ENCODE results near the gene SNX9.

SNX9 gene

DNA sequence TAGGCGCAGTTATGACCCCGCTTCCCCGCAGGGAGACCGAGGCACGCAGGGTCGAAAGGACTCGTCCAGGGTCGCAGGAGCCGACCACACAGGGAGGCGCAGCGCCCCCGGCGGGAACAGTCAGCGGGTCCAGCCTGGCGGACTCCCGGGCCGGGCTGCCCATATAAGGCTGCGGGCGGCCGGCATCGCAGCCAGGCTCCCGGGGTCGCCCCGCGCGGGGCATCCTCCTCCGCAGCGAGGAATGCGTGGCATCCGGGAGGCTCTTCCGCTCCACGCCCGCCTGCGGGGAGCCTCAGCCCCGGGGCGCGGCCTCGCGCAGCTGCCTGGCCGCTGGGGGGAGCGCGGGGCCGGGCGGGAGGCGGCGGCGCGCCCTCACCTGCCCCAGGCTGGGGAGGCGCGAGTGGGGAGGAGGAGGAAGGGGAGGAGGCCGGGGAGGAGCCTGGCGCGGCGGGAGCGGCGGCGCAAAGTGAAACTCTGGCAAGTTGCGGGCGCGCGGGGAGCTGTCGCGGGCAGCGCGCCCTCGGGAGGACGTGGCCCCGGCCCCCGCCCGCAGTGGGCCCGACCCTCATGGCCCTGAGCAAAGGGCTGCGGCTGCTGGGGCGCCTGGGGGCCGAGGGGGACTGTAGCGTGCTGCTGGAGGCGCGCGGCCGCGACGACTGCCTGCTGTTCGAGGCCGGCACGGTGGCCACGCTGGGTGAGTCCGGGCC, 158.5 kb downstream of the SNX9 start, which contains the start of gene SYNJ2:
Gene SYNJ2, plus strand, starts transcription at position 469 of the 707 bp plus-strand sequence. Its CDS starts 99 bp downstream, at position 568.
- TF ChIP-seq CTCF (conservative IDR thresholded peaks at IDR 0.05; ENCODE audit: low read depth) = peak; percentile 76
- ChIA-PET POLR2A (ENCODE audit: low non-redundant PET) (no interaction called here), CTCF (interaction anchor here (0.7 to 1.6 kb wide), 3 partner anchors 19 to 150 kb away, joined by 3 to 10 read pairs (median 3); no protein-coding TSS in a partner anchor)
- peak within 1 kb of the TSS; percentile 58 for H3K27ac ChIP-seq
- peak; percentile 89 for DNase-seq (ENCODE audit: low spot score)

GRCh38 chr6:157982102-157982562, 159.1 kb downstream of the SNX9 start:
- TF ChIP-seq CTCF (conservative IDR thresholded peaks at IDR 0.05; ENCODE audit: low read depth) = no peak
- ChIA-PET CTCF (interaction anchor here (0.6 to 1.6 kb wide), 4 partner anchors 18 to 597 kb away, joined by 3 to 10 read pairs (median 3); no protein-coding TSS in a partner anchor), POLR2A (ENCODE audit: low non-redundant PET) (no interaction called here)
- DNase-seq (ENCODE audit: low spot score) = peak; percentile 47
- peak overlapping the region; percentile 58 for H3K27ac ChIP-seq

DNA sequence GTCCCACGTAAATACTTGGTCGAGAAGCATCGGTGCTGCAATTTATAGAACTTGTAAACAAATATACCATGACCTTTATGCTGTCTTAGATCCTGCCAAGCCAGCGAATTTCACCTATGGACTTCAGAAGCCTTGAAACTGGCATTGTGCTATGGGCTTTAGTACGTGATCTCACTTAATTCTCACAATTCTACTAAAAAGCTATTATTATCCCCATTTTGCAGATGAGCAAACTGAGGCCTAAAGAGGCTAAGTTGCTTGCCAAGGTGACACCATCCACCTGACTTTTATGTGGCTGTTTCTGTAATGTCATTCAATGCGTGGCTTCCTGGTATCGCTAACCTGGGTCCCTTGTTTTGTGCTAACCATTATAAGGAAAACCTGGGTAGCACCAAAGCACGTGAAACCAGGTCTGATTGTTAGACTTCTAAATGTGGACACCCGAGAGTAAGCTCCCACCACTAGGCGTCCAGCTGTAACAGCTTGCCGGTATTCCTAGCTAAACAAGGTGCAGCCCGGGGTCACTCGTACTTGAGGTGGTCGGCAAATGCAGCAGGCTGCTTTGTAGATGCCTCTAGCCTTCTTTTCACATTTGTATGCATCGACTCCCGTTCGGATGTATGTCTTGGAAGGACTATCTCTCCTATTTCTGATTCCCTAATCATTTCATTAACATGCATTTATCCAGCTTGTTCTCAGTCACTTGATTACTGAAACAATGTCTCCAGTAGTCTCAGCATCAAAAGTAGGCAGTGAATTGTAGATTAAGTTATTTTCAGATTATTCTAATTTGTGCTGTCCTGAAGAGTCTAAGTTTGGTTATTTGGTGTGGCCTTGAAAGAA, 159.7 kb downstream of the SNX9 start:
- ChIA-PET CTCF (interaction anchor here (0.6 to 1.6 kb wide), 3 partner anchors 90 to 597 kb away, joined by 3 to 10 read pairs (median 4); no protein-coding TSS in a partner anchor), POLR2A (ENCODE audit: low non-redundant PET) (no interaction called here)
- no peak for TF ChIP-seq CTCF (conservative IDR thresholded peaks at IDR 0.05; ENCODE audit: low read depth)
- no peak overlapping the region for H3K27ac ChIP-seq
- no peak for DNase-seq (ENCODE audit: low spot score)

GRCh38 chr6:157983406-157984119, 160.5 kb downstream of the SNX9 start:
- H3K27ac ChIP-seq = no peak overlapping the region
- no peak for TF ChIP-seq CTCF (conservative IDR thresholded peaks at IDR 0.05; ENCODE audit: low read depth)
- POLR2A ChIA-PET (ENCODE audit: low non-redundant PET) = no interaction called here
- DNase-seq (ENCODE audit: low spot score) = no peak
- CTCF ChIA-PET = interaction anchor here (0.7 kb wide), 1 partner anchor 258 kb away, joined by 4 read pairs; no protein-coding TSS in a partner anchor

DNA sequence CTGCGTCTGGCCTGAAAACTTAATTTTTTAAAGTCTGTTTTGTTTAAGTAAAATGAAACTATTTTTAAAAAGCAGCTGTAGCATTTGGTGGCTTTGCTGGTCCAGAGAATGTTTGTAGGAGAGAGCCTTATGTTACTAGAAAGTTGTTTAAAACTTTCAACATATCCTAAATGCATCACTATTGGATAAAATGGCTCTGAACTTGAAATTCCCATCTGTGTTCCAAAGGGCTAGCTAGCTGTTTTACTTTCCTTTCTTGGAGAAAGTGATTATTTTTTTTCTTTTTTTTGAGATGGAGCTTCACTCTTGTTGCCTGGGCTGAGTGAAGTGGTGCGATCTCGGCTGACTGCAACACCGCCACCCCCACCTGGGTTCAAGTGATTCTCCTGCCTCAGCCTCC, 161.1 kb downstream of the SNX9 start:
- no peak for DNase-seq (ENCODE audit: low spot score)
- POLR2A ChIA-PET (ENCODE audit: low non-redundant PET) = no interaction called here

More for the DNA sequence above, 161.1 kb downstream of the SNX9 start:
- no peak for TF ChIP-seq CTCF (conservative IDR thresholded peaks at IDR 0.05; ENCODE audit: low read depth)
- H3K27ac ChIP-seq = no peak overlapping the region
- CTCF ChIA-PET = no interaction called here

Measured in RWPE1 (cell line).